G401.6 (cell line): Measurements from ENCODE around the gene SMARCAD1.
"Not testable (repeated sequence)": the region's sequence is repeated elsewhere in the genome, so short reads cannot be mapped to it uniquely, and the experiment has no call there.

Experiments
- FAIRE-seq: peaks from 2 replicates; lab custom pipeline; 2012; peaks lifted over from hg19 to GRCh38; lab: Jason Lieb, UNC

The SMARCAD1 gene

GRCh38 chr4:94232519-94232918 lies 24.9 kb downstream of the SMARCAD1 start:
- FAIRE-seq = no peak

GRCh38 chr4:94235825-94236224 lies 28.2 kb downstream of the SMARCAD1 start:
- peak; percentile 45 for FAIRE-seq

- no peak for FAIRE-seq
Observed at GRCh38 chr4:94237271-94237670, 29.6 kb downstream of the SMARCAD1 start.

DNA sequence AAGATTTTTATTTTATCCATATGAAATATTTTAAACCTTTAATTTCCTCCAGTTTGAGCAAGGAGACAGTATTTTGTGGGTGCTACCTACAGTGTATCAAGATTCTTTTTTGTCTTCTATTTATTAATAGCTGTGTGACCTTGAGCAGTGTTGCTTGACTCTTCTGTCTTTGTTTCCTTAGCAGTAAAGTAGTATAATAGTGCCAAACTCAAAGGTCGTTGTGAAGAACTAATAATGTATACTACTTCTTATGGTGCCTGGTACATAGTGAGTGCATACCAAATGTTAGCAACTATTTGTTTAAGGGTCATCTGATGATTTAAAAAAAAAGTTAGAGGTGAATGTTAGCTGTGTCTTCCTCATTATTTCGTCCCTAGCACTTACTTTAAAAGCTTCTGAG lies 30.5 kb downstream of the SMARCAD1 start:
- no peak for FAIRE-seq

GRCh38 chr4:94240384-94240783 lies 32.7 kb downstream of the SMARCAD1 start:
- FAIRE-seq = no peak

- FAIRE-seq = no peak
Observed at GRCh38 chr4:94244087-94244828, 36.6 kb downstream of the SMARCAD1 start.

DNA sequence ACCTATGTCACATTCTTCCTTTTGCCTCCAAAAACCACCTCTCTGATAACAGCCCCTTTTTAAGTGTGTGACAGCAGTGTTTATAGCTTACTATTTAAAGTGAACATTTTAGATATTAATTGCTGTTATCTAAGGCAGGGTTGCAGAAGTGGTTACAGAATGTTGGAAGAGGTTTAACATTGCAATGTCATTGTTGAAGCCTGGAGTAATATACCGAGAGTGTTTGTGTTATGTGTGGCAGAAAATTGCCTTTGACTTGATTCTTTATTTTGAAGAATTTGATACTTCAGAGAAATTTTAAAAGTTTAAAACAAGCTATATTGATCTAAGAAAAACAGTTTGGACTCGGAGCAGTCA lies 37.1 kb downstream of the SMARCAD1 start:
- FAIRE-seq = no peak

GRCh38 chr4:94251094-94251493 lies 43.4 kb downstream of the SMARCAD1 start:
- FAIRE-seq = no peak

- no peak for FAIRE-seq
Observed at GRCh38 chr4:94253036-94253435, 45.4 kb downstream of the SMARCAD1 start.

GRCh38 chr4:94256144-94256783 lies 48.6 kb downstream of the SMARCAD1 start:
- FAIRE-seq = no peak

- peak; percentile 84 for FAIRE-seq
Observed at GRCh38 chr4:94256828-94257227, 49.2 kb downstream of the SMARCAD1 start.

GRCh38 chr4:94262163-94263016 lies 54.7 kb downstream of the SMARCAD1 start:
- no peak for FAIRE-seq

DNA sequence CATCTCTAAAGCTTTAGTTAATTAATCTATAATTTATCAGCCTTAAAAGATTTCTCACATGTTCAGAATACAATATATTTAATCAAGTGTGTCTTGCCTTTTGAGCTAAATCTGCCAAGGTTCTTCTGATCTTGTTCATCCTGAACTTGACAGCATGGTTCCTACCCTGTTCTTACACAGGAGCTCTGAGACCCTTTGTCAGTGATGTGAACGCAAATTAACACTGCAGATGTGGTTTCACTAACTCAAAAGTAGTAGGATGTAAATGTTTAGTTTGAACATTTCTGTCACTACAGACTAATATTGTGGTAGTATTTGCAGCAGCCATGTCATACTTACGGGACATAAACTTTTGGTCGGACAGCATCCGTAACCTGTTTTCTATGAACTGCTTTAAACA lies 59.4 kb downstream of the SMARCAD1 start:
- FAIRE-seq = no peak

GRCh38 chr4:94271248-94271647 lies 63.6 kb downstream of the SMARCAD1 start:
- FAIRE-seq = no peak

DNA sequence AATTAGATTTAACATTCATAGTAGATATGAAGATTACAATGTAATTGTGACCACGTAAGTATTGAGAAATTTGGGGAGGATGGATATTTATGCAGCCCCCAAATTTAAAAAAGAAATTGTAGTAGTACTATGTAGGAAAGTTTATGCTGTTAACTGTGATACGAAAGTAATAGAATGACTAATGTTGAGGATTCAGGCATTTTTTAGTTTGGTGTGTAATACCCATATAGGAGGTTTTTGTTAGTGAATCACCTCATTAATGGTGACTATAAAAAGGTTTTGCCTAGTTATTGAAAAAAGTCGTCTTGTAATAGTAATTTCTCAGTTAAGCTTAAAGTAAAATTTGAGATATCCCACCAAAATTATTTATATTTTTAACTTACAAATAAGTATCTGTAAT lies 67.2 kb downstream of the SMARCAD1 start:
- FAIRE-seq = no peak

DNA sequence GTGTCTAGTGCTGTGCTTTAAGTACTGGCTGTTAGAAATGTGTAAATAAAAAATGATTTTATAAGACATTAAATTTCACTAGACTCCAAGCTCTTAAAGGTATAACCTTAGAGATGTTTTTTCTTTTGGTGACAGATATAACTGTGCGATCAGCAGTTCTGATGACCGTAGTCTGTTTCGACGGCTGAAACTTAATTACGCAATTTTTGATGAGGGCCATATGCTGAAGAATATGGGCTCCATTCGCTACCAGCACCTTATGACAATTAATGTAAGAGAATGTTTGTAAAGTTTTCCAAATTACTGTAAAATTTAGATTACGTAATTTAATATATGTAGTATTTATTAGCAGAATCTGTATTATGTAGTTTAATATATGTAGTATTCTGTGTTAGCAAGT lies 68.5 kb downstream of the SMARCAD1 start:
- no peak for FAIRE-seq

DNA sequence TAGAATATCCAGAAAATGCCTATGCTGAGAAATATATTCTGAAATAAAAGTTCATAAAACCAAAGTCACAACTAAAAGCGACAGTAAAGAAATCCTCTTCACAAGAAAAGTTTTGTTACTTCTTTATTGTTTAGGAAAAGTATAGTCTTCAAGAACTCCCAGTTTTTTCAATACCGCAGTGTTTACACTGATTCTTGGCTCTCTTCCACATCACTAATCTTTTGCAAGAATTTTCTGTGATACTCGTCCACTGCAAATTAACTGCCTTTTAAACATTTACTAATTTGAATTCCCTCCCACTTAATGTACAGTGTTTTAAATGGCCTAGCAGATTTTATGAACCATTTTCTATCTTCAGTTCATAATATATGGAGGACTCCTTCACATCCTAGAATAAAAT lies 69.9 kb downstream of the SMARCAD1 start:
- no peak for FAIRE-seq

DNA sequence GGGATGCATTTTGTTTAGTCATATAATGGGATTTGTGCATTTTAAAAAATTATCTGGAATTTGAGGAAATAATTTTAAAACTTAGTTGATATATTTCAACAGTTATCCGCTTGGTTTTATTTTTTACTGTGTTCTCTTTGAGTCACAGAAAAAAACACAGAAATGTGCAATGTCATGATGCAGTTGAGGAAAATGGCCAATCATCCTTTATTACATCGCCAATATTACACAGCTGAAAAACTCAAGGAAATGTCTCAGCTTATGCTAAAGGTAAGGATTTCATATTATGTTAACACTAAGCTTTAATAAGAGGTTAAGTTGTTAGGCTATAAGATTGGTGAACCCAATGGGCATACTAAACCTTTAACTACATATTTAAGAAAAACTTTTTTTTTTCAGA lies 71.1 kb downstream of the SMARCAD1 start:
- FAIRE-seq = no peak

DNA sequence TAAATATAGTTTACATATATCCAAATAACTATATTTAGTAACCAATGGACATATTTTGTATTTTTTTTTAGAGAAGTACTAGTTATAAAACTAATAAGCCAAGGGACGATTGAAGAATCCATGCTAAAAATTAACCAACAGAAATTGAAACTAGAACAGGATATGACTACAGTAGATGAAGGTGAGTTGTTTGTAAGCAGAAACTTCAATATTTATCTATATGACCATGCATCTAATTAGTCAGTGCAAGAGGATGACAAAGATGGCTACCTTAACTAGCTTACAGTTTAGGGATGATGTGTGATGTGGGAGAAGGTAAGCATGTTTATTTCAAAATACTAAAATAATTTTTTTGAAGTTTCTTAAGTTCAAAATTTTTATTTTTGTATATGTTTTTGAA lies 77.2 kb downstream of the SMARCAD1 start:
- FAIRE-seq = no peak

- FAIRE-seq = no peak
Observed at GRCh38 chr4:94285666-94286065, 78.0 kb downstream of the SMARCAD1 start.

DNA sequence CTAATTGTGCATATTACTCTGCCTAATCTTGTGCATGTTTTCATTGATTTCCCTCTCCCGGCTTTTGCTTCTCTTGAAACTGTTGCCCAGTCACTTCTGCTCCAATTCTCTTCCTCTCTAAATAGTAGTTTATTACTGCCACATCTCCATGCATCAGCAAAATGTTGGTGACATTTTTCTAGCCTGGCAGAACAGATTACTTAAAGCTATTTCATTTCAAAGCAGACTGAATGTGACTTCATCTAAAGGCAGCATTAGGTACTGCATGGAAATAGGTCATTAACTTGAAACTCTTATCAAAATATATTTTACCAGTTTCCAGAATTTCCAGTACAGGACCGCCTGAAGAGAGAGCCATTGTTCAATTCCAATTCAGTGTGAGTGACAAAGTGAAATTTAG lies 82.6 kb downstream of the SMARCAD1 start:
- no peak for FAIRE-seq

DNA sequence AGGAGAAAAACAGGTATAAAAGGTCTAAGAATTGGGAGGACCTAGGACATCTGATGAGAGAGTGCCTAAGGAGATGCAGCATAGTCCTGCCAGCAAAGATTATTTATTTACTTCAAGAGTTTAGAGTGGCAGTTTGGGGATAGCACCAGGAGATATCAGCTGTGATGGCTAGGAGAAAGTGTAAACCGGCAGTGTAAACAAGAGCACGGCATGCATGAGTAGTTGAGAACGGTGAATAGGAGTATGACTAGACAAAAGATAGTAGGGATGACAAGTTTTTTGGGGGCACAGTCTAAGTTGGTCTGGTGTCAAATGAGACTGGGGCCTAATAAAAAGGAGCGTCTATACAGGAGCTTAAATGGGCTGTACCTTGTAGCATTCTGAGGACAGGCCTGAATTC lies 86.3 kb downstream of the SMARCAD1 start:
- FAIRE-seq = not testable (repeated sequence)

DNA sequence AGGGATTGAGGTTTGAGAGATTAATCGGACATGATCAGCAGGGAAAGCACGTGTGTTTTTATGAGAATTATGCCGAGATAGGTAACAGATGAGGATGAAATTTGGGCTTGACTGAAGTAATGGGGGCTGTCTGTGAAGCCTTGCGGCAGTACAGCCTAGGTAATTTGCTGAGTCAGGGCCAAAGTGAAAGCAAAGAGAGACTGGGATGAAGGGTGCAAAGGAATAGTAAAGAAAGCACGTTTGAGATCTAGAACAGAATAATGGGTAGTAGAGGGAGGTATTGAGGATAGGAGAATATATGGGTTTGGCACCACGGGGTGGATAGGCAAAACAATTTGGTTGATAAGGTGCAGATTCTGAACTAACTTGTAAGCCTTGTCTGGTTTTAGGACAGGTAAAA lies 87.8 kb downstream of the SMARCAD1 start:
- FAIRE-seq = not testable (repeated sequence)
